ENCODE data around the gene CASP9. TPM values are rescaled to one million over a fixed set of nuclear protein-coding genes. Genes with fewer than 3 reads are reported as not detected.

CASP9 gene
- total RNA-seq: 1 to 10 TPM; 7.7 to 7.9 TPM

GRCh38 chr1:15524021-15524282 lies at the start of gene CASP9:
CASP9 (minus strand) TSS chr1:15524215; CDS start chr1:15524200, 15 bp downstream.

GRCh38 chr1:15526490-15527339 lies 2.7 kb upstream of the CASP9 start, which contains the start of gene DNAJC16:
DNAJC16 (plus strand) TSS chr1:15526848; CDS start chr1:15529106, 2,258 bp downstream.

GRCh38 chr1:15475752-15476314 lies 48.2 kb downstream of the CASP9 start, which contains the start of gene CELA2B:
CELA2B (plus strand) TSS chr1:15476104; CDS start chr1:15476126, 22 bp downstream.

GRCh38 chr1:15456313-15456954 lies 67.6 kb downstream of the CASP9 start, which contains the start of gene CELA2A:
CELA2A (plus strand) TSS chr1:15456732; CDS start chr1:15456754, 22 bp downstream.

Small RNAs within 50 kb of the gene (small RNA-seq; reads per million reads assigned to genes)
- 1.5 to 2.4 reads per million in 2 donors for gene SCARNA21B

Other genes starting within 250 kb of the CASP9 start
- gene EFHD2, start 114.3 kb downstream of the CASP9 start, total RNA-seq: 10 to 100 TPM; 25.5 to 50.0 TPM
- not detected for gene CTRC, start 85.8 kb downstream of the CASP9 start, total RNA-seq
- gene CELA2A, start 67.5 kb downstream of the CASP9 start, total RNA-seq: not detected
- not detected for gene CELA2B, start 48.1 kb downstream of the CASP9 start, total RNA-seq
- gene DNAJC16, start 2.6 kb upstream of the CASP9 start, total RNA-seq: 10 to 100 TPM; 17.9 to 20.3 TPM
- gene AGMAT, start 60.8 kb upstream of the CASP9 start, total RNA-seq: 1 to 10 TPM; 1.4 to 2.7 TPM
- gene DDI2, start 93.2 kb upstream of the CASP9 start, total RNA-seq: 10 to 100 TPM; 41.6 to 47.1 TPM
- gene PLEKHM2, start 160.1 kb upstream of the CASP9 start, total RNA-seq: 100 to 1,000 TPM; 108 to 113 TPM
- 1 to 10 TPM in 1 of 2 donors, under 1 TPM in 1; 0.67 to 1.0 TPM for gene SLC25A34, start 212.0 kb upstream of the CASP9 start, total RNA-seq
- not detected for gene TMEM82, start 218.3 kb upstream of the CASP9 start, total RNA-seq
- gene FBLIM1, start 234.6 kb upstream of the CASP9 start, total RNA-seq: 10 to 100 TPM in 1 of 2 donors, 1 to 10 TPM in 1; 9.7 to 12.7 TPM